Activated naive CD4-positive, alpha-beta T cell treated with anti-CD3 and anti-CD28 coated beads, Interleukin-2, amount 10 ng/mL, durations not matched to agents 5 hours and 36 hours (primary cell): ENCODE measurements around the gene RABGEF1. TPM values are rescaled to one million over a fixed set of nuclear protein-coding genes. Genes with fewer than 3 reads are reported as not detected.

Source experiments
- total RNA-seq, 2 experiments: library from RNA; stranded (reverse); gene quantifications; one replicate each; pipeline ENCODE4 v1.2.3, GENCODE V29; 2021

The RABGEF1 gene
- total RNA-seq, result 10 to 100 TPM; 21.0 to 22.2 TPM

GRCh38 chr7:66740302-66740979 is at the start of gene RABGEF1:
RABGEF1 (plus strand) TSS chr7:66740733; CDS start chr7:66771900, 31,167 bp downstream.

Other genes starting within 250 kb of the RABGEF1 start
- gene KCTD7, start 111.9 kb upstream of the RABGEF1 start, total RNA-seq, result 10 to 100 TPM; 32.8 to 34.6 TPM
- 10 to 100 TPM; 83.4 to 88.0 TPM for gene TMEM248, start 180.5 kb downstream of the RABGEF1 start, total RNA-seq